Coronary artery (tissue), 2 donors: Measurements from ENCODE around the gene RANGAP1.
A peak's percentile ranks its signal among the peaks of the same experiment; 100 is the strongest.

Experiments
- DNase-seq: peaks from one replicate; pipeline ENCODE4 v3.0.0-alpha.2; 2017; ENCODE audit warnings: low spot score
- H3K27ac ChIP-seq, 2 donors: fragments of 200-600 bp; sonication (generic); one replicate each; pipeline ENCODE4 v1.5.1; 2016 to 2019
- H3K4me3 ChIP-seq: fragments of 200-600 bp; sonication (generic); 2 replicates; pipeline ENCODE4 v1.5.1; 2016; ENCODE audit warnings: mild to moderate bottlenecking, moderate library complexity
- CTCF ChIP-seq: fragments of 200-600 bp; sonication (generic); IDR thresholded peaks from one replicate; pipeline ENCODE4 v1.5.1; 2019; ENCODE audit warnings: antibody characterized with exemption

The RANGAP1 gene

GRCh38 chr22:41226723-41227655 is 59.0 kb downstream of the RANGAP1 start:
- no peak for DNase-seq

GRCh38 chr22:41223535-41223934 is 62.5 kb downstream of the RANGAP1 start:
- no peak for DNase-seq
- Histone ChIP-seq H3K27ac (no peak overlapping the region), H3K4me3 (no peak overlapping the region)
- no peak for TF ChIP-seq CTCF

More at GRCh38 chr22:41226723-41227655, 59.0 kb downstream of the RANGAP1 start:
- no peak overlapping the region for H3K4me3 ChIP-seq
- H3K27ac ChIP-seq = peak overlapping the region in 1 of 2 donors; percentile 10
- no peak for TF ChIP-seq CTCF

- no peak overlapping the region for H3K4me3 ChIP-seq
- TF ChIP-seq CTCF = no peak
- DNase-seq = no peak
- H3K27ac ChIP-seq = no peak overlapping the region
Measured at GRCh38 chr22:41222846-41223507, 63.0 kb downstream of the RANGAP1 start.

GRCh38 chr22:41217553-41218157 is 68.3 kb downstream of the RANGAP1 start:
- DNase-seq = no peak
- H3K27ac ChIP-seq = peak overlapping the region; percentile 38 to 81
- peak overlapping the region; percentile 51 for H3K4me3 ChIP-seq
- no peak for TF ChIP-seq CTCF

- DNase-seq = no peak
- no peak for TF ChIP-seq CTCF
- H3K27ac ChIP-seq = peak overlapping the region; percentile 38 to 81
- peak overlapping the region; percentile 51 for H3K4me3 ChIP-seq
Measured at GRCh38 chr22:41216984-41217383, 69.0 kb downstream of the RANGAP1 start.

GRCh38 chr22:41215926-41216325 is 70.1 kb downstream of the RANGAP1 start:
- DNase-seq = no peak
- no peak overlapping the region for H3K4me3 ChIP-seq
- TF ChIP-seq CTCF = no peak
- no peak overlapping the region for H3K27ac ChIP-seq
